Mammary epithelial cell (primary cell): Measurements from ENCODE around the gene UBA5.

Source experiments
- EZH2 ChIP-seq: IDR thresholded peaks from 2 replicates; pipeline ENCODE4 v1.6.1; 2012; ENCODE audit warnings: low read length, inconsistent platforms, borderline replicate concordance
- TF ChIP-seq, protein P1 (sequence below), 2 donors: IDR thresholded peaks in 1 of 2; conservative IDR thresholded peaks in 1 of 2; 2 replicates each; pipeline ENCODE4 v1.5.1; 2011 to 2012; ENCODE audit warnings: inconsistent platforms in 2 of 2, low read length in 2 of 2, mild to moderate bottlenecking in 2 of 2, control low read depth in 1 of 2, low read depth in 1 of 2; ENCODE audit not compliant: insufficient read depth in 1 of 2; ENCODE audit errors: extremely low read depth in 1 of 2

DNA sequence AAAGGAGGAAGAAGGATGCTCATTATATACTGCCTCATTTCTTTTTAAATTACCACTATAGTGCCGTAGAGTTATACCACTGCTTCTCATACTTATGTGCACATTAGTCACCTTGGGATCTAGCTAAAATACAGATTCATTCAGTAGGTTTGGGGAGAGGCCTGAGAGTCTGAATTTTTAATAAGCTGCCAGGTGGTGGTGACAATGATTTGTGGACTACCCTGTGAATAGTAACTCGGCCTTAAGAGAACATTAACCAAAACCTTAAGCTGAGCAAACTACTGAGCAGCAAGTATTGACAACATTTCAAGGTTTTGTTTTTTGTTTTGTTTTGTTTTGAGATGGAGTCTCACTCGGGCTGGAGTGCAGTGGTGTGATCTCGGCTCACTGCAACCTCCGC lies 19.8 kb downstream of the UBA5 start:
- TF ChIP-seq, protein P1, sequence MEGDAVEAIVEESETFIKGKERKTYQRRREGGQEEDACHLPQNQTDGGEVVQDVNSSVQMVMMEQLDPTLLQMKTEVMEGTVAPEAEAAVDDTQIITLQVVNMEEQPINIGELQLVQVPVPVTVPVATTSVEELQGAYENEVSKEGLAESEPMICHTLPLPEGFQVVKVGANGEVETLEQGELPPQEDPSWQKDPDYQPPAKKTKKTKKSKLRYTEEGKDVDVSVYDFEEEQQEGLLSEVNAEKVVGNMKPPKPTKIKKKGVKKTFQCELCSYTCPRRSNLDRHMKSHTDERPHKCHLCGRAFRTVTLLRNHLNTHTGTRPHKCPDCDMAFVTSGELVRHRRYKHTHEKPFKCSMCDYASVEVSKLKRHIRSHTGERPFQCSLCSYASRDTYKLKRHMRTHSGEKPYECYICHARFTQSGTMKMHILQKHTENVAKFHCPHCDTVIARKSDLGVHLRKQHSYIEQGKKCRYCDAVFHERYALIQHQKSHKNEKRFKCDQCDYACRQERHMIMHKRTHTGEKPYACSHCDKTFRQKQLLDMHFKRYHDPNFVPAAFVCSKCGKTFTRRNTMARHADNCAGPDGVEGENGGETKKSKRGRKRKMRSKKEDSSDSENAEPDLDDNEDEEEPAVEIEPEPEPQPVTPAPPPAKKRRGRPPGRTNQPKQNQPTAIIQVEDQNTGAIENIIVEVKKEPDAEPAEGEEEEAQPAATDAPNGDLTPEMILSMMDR (conservative IDR thresholded peaks at IDR 0.05 in 1 of 2, IDR thresholded peaks at IDR 0.05 in 1 of 2; ENCODE audit: extremely low read depth in 1 of 2, insufficient read depth in 1 of 2, low read depth in 1 of 2, low read length in 2 of 2) = no peak
- TF ChIP-seq EZH2 = no peak
